Activated CD8-positive, alpha-beta memory T cell treated with anti-CD3 and anti-CD28 coated beads, Interleukin-2, amount 50 U/mL, for 1 hour (primary cell): ENCODE data around the gene LKAAEAR1.

Experiments used
- DNase-seq: peaks from one replicate; pipeline ENCODE4 v3.0.0-alpha.2; 2020; ENCODE audit errors: extremely low read depth

Gene LKAAEAR1

GRCh38 chr20:64110411-64111068, 26.3 kb upstream of the LKAAEAR1 start:
- no peak for DNase-seq

- DNase-seq, result no peak
These were observed 25.7 kb upstream of the LKAAEAR1 start for GRCh38 chr20:64109831-64110391.

GRCh38 chr20:64108731-64109681, 24.8 kb upstream of the LKAAEAR1 start:
- no peak for DNase-seq

GRCh38 chr20:64107736-64108457, 23.7 kb upstream of the LKAAEAR1 start:
- no peak for DNase-seq

- DNase-seq, result no peak
These were observed 23.0 kb upstream of the LKAAEAR1 start, which contains the start of gene NPBWR2 for GRCh38 chr20:64106981-64107735. NPBWR2 (minus strand) TSS chr20:64107565; CDS start chr20:64106831, 734 bp downstream.

- DNase-seq, result no peak
These were observed 22.3 kb upstream of the LKAAEAR1 start for GRCh38 chr20:64106435-64106961.

- DNase-seq, result no peak
These were observed 21.7 kb upstream of the LKAAEAR1 start for GRCh38 chr20:64105846-64106434.

GRCh38 chr20:64104667-64105451, 20.7 kb upstream of the LKAAEAR1 start:
- DNase-seq, result no peak

- no peak for DNase-seq
These were observed 19.9 kb upstream of the LKAAEAR1 start for GRCh38 chr20:64103871-64104666.

- no peak for DNase-seq
These were observed 18.6 kb upstream of the LKAAEAR1 start for GRCh38 chr20:64102647-64103354.

- DNase-seq, result no peak
These were observed 17.8 kb upstream of the LKAAEAR1 start for GRCh38 chr20:64101731-64102621.

- DNase-seq, result no peak
These were observed 16.9 kb upstream of the LKAAEAR1 start for GRCh38 chr20:64100946-64101688.

- no peak for DNase-seq
These were observed 16.3 kb upstream of the LKAAEAR1 start for GRCh38 chr20:64100566-64100888.

- DNase-seq, result no peak
These were observed 15.8 kb upstream of the LKAAEAR1 start for GRCh38 chr20:64099880-64100565.

GRCh38 chr20:64099086-64099786, 15.0 kb upstream of the LKAAEAR1 start:
- no peak for DNase-seq
